ENCODE data around the gene PHF23.

- TF ChIP-seq, protein P1, sequence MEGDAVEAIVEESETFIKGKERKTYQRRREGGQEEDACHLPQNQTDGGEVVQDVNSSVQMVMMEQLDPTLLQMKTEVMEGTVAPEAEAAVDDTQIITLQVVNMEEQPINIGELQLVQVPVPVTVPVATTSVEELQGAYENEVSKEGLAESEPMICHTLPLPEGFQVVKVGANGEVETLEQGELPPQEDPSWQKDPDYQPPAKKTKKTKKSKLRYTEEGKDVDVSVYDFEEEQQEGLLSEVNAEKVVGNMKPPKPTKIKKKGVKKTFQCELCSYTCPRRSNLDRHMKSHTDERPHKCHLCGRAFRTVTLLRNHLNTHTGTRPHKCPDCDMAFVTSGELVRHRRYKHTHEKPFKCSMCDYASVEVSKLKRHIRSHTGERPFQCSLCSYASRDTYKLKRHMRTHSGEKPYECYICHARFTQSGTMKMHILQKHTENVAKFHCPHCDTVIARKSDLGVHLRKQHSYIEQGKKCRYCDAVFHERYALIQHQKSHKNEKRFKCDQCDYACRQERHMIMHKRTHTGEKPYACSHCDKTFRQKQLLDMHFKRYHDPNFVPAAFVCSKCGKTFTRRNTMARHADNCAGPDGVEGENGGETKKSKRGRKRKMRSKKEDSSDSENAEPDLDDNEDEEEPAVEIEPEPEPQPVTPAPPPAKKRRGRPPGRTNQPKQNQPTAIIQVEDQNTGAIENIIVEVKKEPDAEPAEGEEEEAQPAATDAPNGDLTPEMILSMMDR (IDR thresholded peaks at IDR 0.05) = no peak
- no peak for TF ChIP-seq POLR2A (IDR thresholded peaks at IDR 0.05)
Measured at GRCh38 chr17:7204336-7204735, 34.9 kb downstream of the PHF23 start.
